ENCODE data around the gene CALD1. TPM values are rescaled to one million over a fixed set of nuclear protein-coding genes. Genes with fewer than 3 reads are reported as not detected.

Gene CALD1
- total and polyA plus RNA-seq, 10 donors, result 42.4 to 333 (median 212) TPM

- 77 to 92% (median 87%) methylated on average over 4 of the region's 4 CpGs for WGBS, 5 donors
- H3K27me3 ChIP-seq (replicated peaks in 1 of 7), result no peaks in the 10 kb centered on the region
- DNase-seq, result no peak
- H3K9me3 ChIP-seq, result peaks cover 0 to 6% (median 3%) of the 10 kb centered on the region in 8 donors
- intact Hi-C loops (cut with DNase I; ENCODE audit: low total_unique reads), result no loop called here
- H3K4me3 ChIP-seq, result no peak overlapping the region
- H3K27ac ChIP-seq, result peak overlapping the region in 3 of 8 donors; percentile 18 to 29 (median 18)
- no peak for TF ChIP-seq POLR2AphosphoS5 (IDR thresholded peaks at IDR 0.05)
- TF ChIP-seq POLR2A (IDR thresholded peaks at IDR 0.05), result no peak
- TF ChIP-seq CTCF (IDR thresholded peaks at IDR 0.05 in 8 of 11, conservative IDR thresholded peaks at IDR 0.05 in 3 of 11), result no peak
- peaks cover 3 to 44% (median 13%) of the 10 kb centered on the region in 6 donors for H3K4me1 ChIP-seq
- H3K36me3 ChIP-seq, result peaks cover 0 to under 1% (median 0%) of the 10 kb centered on the region in 6 donors
Measured at GRCh38 chr7:134901389-134902020, 122.1 kb downstream of the CALD1 start.

GRCh38 chr7:134902058-134902457 is 122.6 kb downstream of the CALD1 start:
- Histone ChIP-seq H3K9me3 (peaks cover 0 to under 1% (median 0%) of the 10 kb centered on the region in 8 donors), H3K4me3 (no peak overlapping the region), H3K27me3 (replicated peaks in 1 of 7) (no peaks in the 10 kb centered on the region), H3K27ac (peak overlapping the region in 2 of 8 donors; percentile 18 to 29), H3K36me3 (no peaks in the 10 kb centered on the region), H3K4me1 (peaks cover 3 to 44% (median 13%) of the 10 kb centered on the region in 6 donors)
- intact Hi-C loops (cut with DNase I; ENCODE audit: low total_unique reads), result no loop called here
- DNase-seq, result no peak
- WGBS, 5 donors, result 56 to 78% (median 64%) methylated on average over 2 of the region's 2 CpGs
- TF ChIP-seq POLR2AphosphoS5 (IDR thresholded peaks at IDR 0.05) (no peak), POLR2A (IDR thresholded peaks at IDR 0.05) (no peak), CTCF (IDR thresholded peaks at IDR 0.05 in 8 of 11, conservative IDR thresholded peaks at IDR 0.05 in 3 of 11) (no peak)

- intact Hi-C loops (cut with DNase I; ENCODE audit: low total_unique reads), result no loop called here
- peak overlapping the region in 1 of 8 donors; percentile 16 for H3K27ac ChIP-seq
- H3K36me3 ChIP-seq, result no peaks in the 10 kb centered on the region
- H3K4me3 ChIP-seq, result no peak overlapping the region
- H3K4me1 ChIP-seq, result peaks cover 3 to 44% (median 13%) of the 10 kb centered on the region in 6 donors
- 85 to 94% (median 89%) methylated on average over 5 of the region's 5 CpGs for WGBS, 5 donors
- TF ChIP-seq CTCF (IDR thresholded peaks at IDR 0.05 in 8 of 11, conservative IDR thresholded peaks at IDR 0.05 in 3 of 11) (no peak), POLR2A (IDR thresholded peaks at IDR 0.05) (no peak), POLR2AphosphoS5 (IDR thresholded peaks at IDR 0.05) (no peak)
- no peaks in the 10 kb centered on the region for H3K9me3 ChIP-seq
- H3K27me3 ChIP-seq (replicated peaks in 1 of 7), result no peaks in the 10 kb centered on the region
- DNase-seq, result no peak
Measured at GRCh38 chr7:134903073-134903790, 123.8 kb downstream of the CALD1 start.

- DNase-seq, result no peak
- no peaks in the 10 kb centered on the region for H3K36me3 ChIP-seq
- no peak overlapping the region for H3K4me3 ChIP-seq
- peak overlapping the region in 4 of 8 donors; percentile 7 to 31 (median 18) for H3K27ac ChIP-seq
- H3K9me3 ChIP-seq, result no peaks in the 10 kb centered on the region
- H3K4me1 ChIP-seq, result peaks cover 0 to 30% (median 6%) of the 10 kb centered on the region in 6 donors
- WGBS, 5 donors, result 23 to 53% (median 36%) methylated on average over 2 of the region's 2 CpGs
- TF ChIP-seq CTCF (IDR thresholded peaks at IDR 0.05 in 8 of 11, conservative IDR thresholded peaks at IDR 0.05 in 3 of 11), result no peak
- no peak for TF ChIP-seq POLR2AphosphoS5 (IDR thresholded peaks at IDR 0.05)
- TF ChIP-seq POLR2A (IDR thresholded peaks at IDR 0.05), result no peak
- intact Hi-C loops (cut with DNase I; ENCODE audit: low total_unique reads), result no loop called here
- no peaks in the 10 kb centered on the region for H3K27me3 ChIP-seq (replicated peaks in 1 of 7)
Measured at GRCh38 chr7:134905375-134905774, 125.9 kb downstream of the CALD1 start.

Data from spleen (tissue), 11 donors.